Lower leg skin (tissue), 4 donors: ENCODE results near the gene MISP. TPM values are rescaled to one million over a fixed set of nuclear protein-coding genes. Genes with fewer than 3 reads are reported as not detected.

ENCODE experiments used
- DNase-seq, 2 donors: peaks; one replicate each; pipeline ENCODE4 v3.0.0-alpha.2; 2019; ENCODE audit warnings: low spot score in 2 of 2
- H3K4me3 ChIP-seq: fragments of 200-600 bp; sonication (generic); 2 replicates; pipeline ENCODE4 v1.5.1; 2017; ENCODE audit warnings: mild to moderate bottlenecking, low read depth; ENCODE audit not compliant: poor library complexity, severe bottlenecking
- POLR2A ChIP-seq, 2 donors: fragments of 450-650 bp; IDR thresholded peaks; one replicate each; pipeline ENCODE4 v1.6.1; 2016 to 2017; ENCODE audit warnings: antibody characterized with exemption in 2 of 2, mild to moderate bottlenecking in 1 of 2, moderate library complexity in 1 of 2
- WGBS, 2 donors: methylation state at CpG; one replicate each; pipeline ENCODE4 v1.1.5; 2018; 5-methylcytosine and 5-hydroxymethylcytosine counted together
- intact Hi-C: fragments of 100-400 bp; cut with DNase I; formaldehyde crosslinking; loops from one replicate; pipeline ENCODE4 v1.15.0; 2023; ENCODE audit warnings: low total_unique reads
- total RNA-seq, 4 donors: library from RNA; depleted of rRNA; stranded (reverse); fragments of >200 nt; gene quantifications; one replicate each; pipeline ENCODE4 v1.1.0, GENCODE V29; 2016
- TF ChIP-seq, protein P1 (sequence below), 3 donors: fragments of 450-650 bp; IDR thresholded peaks; one replicate each; pipeline ENCODE4 v1.5.1; 2016; ENCODE audit warnings: antibody characterized with exemption in 3 of 3, mild to moderate bottlenecking in 3 of 3, moderate library complexity in 2 of 3

MISP gene
- total RNA-seq, 4 donors from 2014 or later = 0.08 to 2.8 (median 0.92) TPM

DNA sequence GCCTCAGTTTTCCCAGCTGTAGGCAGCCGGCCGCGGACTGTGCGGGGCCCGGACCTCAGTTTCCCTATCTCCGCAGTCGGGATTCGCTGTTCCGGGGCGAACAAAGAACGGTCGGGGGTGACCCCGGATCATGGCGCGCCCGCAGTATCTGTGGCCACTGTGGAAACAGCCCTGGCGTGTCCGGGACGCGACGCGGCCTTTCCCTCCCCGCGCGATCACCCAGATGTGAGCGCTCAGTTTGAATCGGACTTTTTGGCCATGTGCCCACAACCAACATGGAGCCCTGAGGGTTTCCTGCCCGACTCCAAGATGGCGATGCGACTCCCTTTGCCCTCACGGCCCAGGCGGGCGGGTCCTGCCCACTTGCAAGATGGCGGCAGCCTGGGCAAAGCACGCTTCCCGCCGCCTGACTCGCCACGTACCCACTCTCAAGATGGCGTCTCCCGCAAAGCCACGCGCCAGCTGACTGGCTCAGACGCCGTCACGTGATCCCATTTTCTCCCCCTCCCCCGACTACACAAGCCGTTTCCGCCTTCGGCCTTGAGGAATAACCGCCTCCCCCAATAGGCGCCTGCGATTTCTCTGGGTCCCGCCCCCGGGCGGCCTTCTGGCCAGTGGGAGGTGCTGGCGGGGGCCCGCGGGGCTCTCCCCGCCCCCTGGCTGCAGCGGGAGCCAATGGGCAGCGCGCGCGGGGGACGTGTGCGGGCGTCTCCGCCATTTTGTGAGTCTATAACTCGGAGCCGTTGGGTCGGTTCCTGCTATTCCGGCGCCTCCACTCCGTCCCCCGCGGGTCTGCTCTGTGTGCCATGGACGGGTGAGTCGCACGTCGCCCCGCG lies 46.0 kb downstream of the MISP start, which contains the start of gene PTBP1:
TSS of gene PTBP1 (plus strand) at position 761 of the 836 bp plus-strand sequence. CDS start at position 807, 46 bp downstream.
- WGBS, 2 donors = 0 to 1% methylated on average over 45 to 62 of the region's 83 CpGs
- peak; percentile 100 for DNase-seq
- H3K4me3 ChIP-seq = peak within 1 kb of the TSS; percentile 91
- intact Hi-C loops = no loop called here
- TF ChIP-seq, protein P1, sequence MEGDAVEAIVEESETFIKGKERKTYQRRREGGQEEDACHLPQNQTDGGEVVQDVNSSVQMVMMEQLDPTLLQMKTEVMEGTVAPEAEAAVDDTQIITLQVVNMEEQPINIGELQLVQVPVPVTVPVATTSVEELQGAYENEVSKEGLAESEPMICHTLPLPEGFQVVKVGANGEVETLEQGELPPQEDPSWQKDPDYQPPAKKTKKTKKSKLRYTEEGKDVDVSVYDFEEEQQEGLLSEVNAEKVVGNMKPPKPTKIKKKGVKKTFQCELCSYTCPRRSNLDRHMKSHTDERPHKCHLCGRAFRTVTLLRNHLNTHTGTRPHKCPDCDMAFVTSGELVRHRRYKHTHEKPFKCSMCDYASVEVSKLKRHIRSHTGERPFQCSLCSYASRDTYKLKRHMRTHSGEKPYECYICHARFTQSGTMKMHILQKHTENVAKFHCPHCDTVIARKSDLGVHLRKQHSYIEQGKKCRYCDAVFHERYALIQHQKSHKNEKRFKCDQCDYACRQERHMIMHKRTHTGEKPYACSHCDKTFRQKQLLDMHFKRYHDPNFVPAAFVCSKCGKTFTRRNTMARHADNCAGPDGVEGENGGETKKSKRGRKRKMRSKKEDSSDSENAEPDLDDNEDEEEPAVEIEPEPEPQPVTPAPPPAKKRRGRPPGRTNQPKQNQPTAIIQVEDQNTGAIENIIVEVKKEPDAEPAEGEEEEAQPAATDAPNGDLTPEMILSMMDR (IDR thresholded peaks at IDR 0.05) = no peak
- peak in 1 of 2 donors; percentile 29 for TF ChIP-seq POLR2A (IDR thresholded peaks at IDR 0.05)

DNA sequence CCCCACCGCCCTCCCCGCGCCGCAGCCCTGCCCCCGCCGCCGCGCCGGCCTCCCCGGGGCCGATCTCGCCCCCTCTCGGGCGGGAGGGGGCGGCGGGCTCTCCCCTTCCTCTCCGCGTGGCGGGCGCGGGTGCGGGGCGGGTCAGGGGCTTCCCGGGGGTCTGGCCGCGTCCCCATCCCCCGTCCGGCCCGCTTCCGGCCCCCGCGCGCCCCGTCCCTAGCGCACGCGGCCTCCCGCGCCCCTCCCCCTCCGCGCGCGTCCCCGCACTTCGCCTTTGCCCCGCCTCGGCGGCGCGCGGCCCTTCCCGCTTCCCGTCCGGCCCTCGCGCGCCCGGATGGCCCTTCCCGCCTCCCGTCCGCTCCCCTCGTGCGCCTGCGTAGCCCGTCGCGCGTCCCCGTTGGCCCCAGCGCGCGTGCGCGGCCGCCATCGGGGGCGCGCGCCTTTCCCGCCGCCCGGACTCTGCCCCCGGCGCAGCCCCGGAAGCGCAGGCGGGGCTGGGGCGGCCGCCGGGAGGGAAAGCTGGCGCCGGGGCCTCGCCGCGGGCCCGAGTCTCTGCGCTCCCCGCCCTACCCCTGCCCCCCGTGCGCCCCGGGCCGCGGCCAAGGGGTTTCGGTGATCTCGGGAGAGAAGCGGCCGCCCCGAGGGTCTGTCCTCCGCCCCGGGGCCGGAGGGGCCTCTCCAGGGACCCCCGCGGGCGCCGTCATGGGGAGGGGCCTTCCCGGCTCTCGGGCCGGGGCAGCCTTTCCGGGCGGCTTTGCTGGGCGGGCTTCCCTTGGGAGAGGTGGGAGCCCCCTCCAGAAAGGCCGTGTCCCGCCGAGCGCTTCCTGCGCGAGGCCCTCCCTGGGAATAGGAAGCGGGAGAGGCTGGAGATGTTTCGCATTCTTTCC lies 46.9 kb downstream of the MISP start:
- peak; percentile 79 to 98 for DNase-seq
- intact Hi-C loops = no loop called here

DNA sequence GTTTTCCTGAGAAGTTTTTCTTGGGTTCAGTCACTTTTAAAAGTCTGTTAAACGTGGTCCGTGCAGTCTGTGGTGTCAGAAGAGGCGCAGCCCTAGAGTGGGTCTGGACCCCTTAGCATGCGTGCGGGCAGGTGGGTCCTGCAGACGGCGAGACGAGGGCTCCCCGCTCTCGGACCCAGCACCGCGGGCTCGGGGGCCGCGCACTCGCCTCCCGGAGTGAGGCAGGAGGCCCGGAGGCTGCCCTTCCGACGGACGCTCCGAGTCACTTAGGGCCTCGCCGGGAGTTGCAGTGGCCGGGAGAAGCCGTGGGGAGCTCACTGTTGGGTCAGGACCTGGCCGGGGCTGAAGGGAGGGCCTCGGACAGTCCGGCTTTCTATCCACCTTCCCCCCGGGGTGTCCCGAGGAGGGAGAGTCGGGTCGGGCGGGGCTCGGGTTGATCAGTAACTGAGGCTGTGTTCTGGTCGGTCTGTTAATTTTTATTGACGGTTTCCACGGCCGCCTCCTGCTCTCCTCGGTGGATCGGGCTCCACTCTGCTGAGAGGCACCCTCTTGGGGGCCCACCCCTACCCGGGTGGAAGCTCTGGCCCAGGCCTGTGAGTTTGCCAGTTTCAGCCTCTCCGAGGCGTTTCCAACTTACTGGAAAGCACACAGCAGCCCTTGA lies 47.6 kb downstream of the MISP start:
- 1% methylated on average over 19 to 33 of the region's 44 CpGs for WGBS, 2 donors
- TF ChIP-seq POLR2A (IDR thresholded peaks at IDR 0.05) = no peak
- TF ChIP-seq, protein P1 (IDR thresholded peaks at IDR 0.05) = no peak

More for the DNA sequence above, 46.9 kb downstream of the MISP start:
- peak overlapping the region; percentile 91 for H3K4me3 ChIP-seq
- TF ChIP-seq, protein P1 (IDR thresholded peaks at IDR 0.05) = no peak
- 0% methylated on average over 7 to 83 of the region's 129 CpGs for WGBS, 2 donors

DNA sequence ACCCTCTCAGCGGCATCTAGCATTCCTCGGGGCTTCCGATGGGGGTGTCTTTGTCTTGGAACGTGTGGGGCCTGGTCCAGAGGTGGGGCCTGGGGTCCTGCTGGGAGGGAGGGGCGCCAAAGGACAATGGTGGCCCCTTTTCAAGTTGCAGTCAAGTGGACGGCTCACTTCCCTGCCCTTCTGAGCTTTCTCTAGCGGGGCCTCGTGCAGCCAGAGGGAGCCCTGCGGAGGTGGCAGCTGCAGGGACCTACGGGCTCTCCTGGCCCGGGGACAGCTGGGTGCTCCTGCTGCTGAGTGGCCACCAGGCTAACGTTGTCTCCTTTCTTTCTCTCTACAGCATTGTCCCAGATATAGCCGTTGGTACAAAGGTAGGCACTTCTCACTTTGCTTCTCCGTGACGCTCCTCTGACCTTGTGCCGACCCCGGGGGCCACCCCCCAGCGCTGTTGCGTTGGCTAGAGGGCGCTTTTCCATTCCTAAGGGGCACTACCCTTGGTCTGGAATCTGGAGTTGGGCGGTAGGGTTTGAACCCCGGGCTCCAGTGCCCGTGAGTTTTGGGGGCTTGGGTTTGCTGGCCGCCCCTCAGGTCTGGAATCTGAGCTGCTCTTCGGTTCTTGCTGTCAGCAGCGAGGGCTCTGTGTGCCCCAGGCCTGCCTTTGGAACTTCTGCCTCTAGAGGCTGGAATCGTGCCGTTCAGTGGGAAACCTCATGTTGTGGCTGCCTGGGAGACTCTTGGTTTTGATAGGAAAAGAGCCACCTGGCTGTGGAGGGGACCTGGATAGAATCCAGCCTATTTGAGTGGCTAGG lies 48.4 kb downstream of the MISP start:
- DNase-seq = no peak

More for the DNA sequence above, 47.6 kb downstream of the MISP start:
- no peak for DNase-seq
- intact Hi-C loops = no loop called here
- H3K4me3 ChIP-seq = peak overlapping the region; percentile 91

More for the DNA sequence above, 48.4 kb downstream of the MISP start:
- H3K4me3 ChIP-seq = peak overlapping the region; percentile 91
- TF ChIP-seq POLR2A (IDR thresholded peaks at IDR 0.05) = no peak
- TF ChIP-seq, protein P1 (IDR thresholded peaks at IDR 0.05) = no peak
- 7 to 12% methylated on average over 22 to 24 of the region's 28 CpGs for WGBS, 2 donors
- intact Hi-C loops = no loop called here
